SU-DHL-6 (cell line): Measurements from ENCODE around the gene ABCA12.

Experiments
- H2AFZ ChIP-seq: fragments of 200-600 bp; sonication (generic); 2 replicates; pipeline ENCODE4 v1.6.1; 2014; ENCODE audit warnings: low read depth, mild to moderate bottlenecking, moderate library complexity, mixed read lengths, antibody characterized with exemption, low read length; ENCODE audit not compliant: severe bottlenecking
- H3F3A ChIP-seq: fragments of 200-600 bp; shearing (Covaris generic); 2 replicates; pipeline ENCODE4 v1.6.0; 2016; ENCODE audit warnings: antibody characterized with exemption, mild to moderate bottlenecking; ENCODE audit not compliant: insufficient read depth
- H3K27ac ChIP-seq: fragments of 200-600 bp; sonication (generic); 2 replicates; pipeline ENCODE4 v1.5.1; 2016; ENCODE audit warnings: low read depth, mild to moderate bottlenecking, low read length, moderate library complexity, mixed read lengths
- H3K27me3 ChIP-seq: fragments of 200-600 bp; sonication (generic), shearing (Covaris generic); 2 replicates; pipeline ENCODE4 v1.6.0; 2014; ENCODE audit warnings: mild to moderate bottlenecking, low read length
- H3K36me3 ChIP-seq: fragments of 200-600 bp; sonication (generic); 2 replicates; pipeline ENCODE4 v1.6.1; 2014; ENCODE audit warnings: mild to moderate bottlenecking, low read length, mixed read lengths
- H3K4me2 ChIP-seq: fragments of 300-600, 200-600 bp; shearing (Covaris generic), sonication (generic); 2 replicates; pipeline ENCODE4 v1.6.0; 2014; ENCODE audit warnings: low read length, low read depth, mild to moderate bottlenecking; ENCODE audit not compliant: poor library complexity, severe bottlenecking
- H3K4me3 ChIP-seq: fragments of 200-600 bp; sonication (generic); 2 replicates; pipeline ENCODE4 v1.5.1; 2014; ENCODE audit warnings: antibody characterized with exemption, low read length, mild to moderate bottlenecking, mixed read lengths; ENCODE audit not compliant: insufficient read depth, poor library complexity, severe bottlenecking
- H3K79me2 ChIP-seq: fragments of 200-600 bp; sonication (generic); 2 replicates; pipeline ENCODE4 v1.6.1; 2014; ENCODE audit warnings: mild to moderate bottlenecking, low read length, moderate library complexity; ENCODE audit not compliant: insufficient read depth
- H3K9ac ChIP-seq: fragments of 200-600 bp; sonication (generic); 2 replicates; pipeline ENCODE4 v1.7.0; 2014; ENCODE audit warnings: mild to moderate bottlenecking, low read length
- H3K9me2 ChIP-seq: fragments of 200-600 bp; sonication (generic); replicated peaks from 2 replicates; pipeline ENCODE4 v1.6.1; 2014; ENCODE audit warnings: low read length; ENCODE audit not compliant: insufficient read depth
- H3K9me3 ChIP-seq: fragments of 200-600 bp; sonication (generic); 2 replicates; pipeline ENCODE4 v1.6.1; 2014; ENCODE audit warnings: low read length, mixed read lengths; ENCODE audit not compliant: insufficient read depth
- H4K20me1 ChIP-seq: fragments of 200-600 bp; sonication (generic); 2 replicates; pipeline ENCODE4 v1.6.1; 2014; ENCODE audit warnings: low read depth, mild to moderate bottlenecking, antibody characterized with exemption, low read length, moderate library complexity, mixed read lengths
- EZH2phosphoT487 ChIP-seq: fragments of 200-600 bp; sonication (generic), shearing (Covaris generic); conservative IDR thresholded peaks from 2 replicates; pipeline ENCODE4 v1.6.1; 2018; ENCODE audit warnings: mild to moderate bottlenecking, antibody characterized with exemption, low read length, moderate library complexity, mixed read lengths
- TF ChIP-seq, protein P1 (sequence below): fragments of 200-600 bp; sonication (generic); IDR thresholded peaks from one replicate; pipeline ENCODE4 v1.5.1; 2017; ENCODE audit warnings: antibody characterized with exemption, mild to moderate bottlenecking, low read length, moderate library complexity; ENCODE audit not compliant: insufficient read depth, poor library complexity, severe bottlenecking

ABCA12 gene

DNA sequence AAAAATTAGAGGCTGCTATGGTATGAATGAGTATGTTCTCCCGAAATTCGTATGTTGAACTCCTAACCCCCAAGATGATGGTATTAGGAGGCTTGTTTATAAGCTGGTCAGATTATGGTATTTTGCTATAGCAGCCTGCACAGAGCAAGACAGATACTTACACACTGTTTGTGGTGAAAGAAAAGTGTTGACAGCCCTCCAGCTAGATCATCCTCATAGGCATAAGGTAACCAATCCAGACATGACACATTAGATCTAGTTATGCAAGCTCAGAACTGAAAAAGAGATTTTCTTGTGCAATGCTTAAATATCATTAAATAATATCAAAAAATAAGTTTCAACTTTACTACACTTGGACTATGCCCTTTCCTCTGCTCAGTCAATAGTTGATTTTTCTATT lies 107.1 kb downstream of the ABCA12 start:
- no peak overlapping the region for H3K4me3 ChIP-seq
- no peaks in the 10 kb centered on the region for H3F3A ChIP-seq
- TF ChIP-seq EZH2phosphoT487 = no peak
- TF ChIP-seq, protein P1, sequence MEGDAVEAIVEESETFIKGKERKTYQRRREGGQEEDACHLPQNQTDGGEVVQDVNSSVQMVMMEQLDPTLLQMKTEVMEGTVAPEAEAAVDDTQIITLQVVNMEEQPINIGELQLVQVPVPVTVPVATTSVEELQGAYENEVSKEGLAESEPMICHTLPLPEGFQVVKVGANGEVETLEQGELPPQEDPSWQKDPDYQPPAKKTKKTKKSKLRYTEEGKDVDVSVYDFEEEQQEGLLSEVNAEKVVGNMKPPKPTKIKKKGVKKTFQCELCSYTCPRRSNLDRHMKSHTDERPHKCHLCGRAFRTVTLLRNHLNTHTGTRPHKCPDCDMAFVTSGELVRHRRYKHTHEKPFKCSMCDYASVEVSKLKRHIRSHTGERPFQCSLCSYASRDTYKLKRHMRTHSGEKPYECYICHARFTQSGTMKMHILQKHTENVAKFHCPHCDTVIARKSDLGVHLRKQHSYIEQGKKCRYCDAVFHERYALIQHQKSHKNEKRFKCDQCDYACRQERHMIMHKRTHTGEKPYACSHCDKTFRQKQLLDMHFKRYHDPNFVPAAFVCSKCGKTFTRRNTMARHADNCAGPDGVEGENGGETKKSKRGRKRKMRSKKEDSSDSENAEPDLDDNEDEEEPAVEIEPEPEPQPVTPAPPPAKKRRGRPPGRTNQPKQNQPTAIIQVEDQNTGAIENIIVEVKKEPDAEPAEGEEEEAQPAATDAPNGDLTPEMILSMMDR = no peak
- no peak overlapping the region for H3K27ac ChIP-seq
- H3K9me2 ChIP-seq = no peaks in the 10 kb centered on the region
- no peaks in the 10 kb centered on the region for H3K9me3 ChIP-seq
- H3K36me3 ChIP-seq = no peaks in the 10 kb centered on the region
- no peak overlapping the region for H3K9ac ChIP-seq
- no peaks in the 10 kb centered on the region for H3K79me2 ChIP-seq
- no peak overlapping the region for H3K4me2 ChIP-seq
- H4K20me1 ChIP-seq = no peaks in the 10 kb centered on the region
- no peaks in the 10 kb centered on the region for H3K27me3 ChIP-seq
- H2AFZ ChIP-seq = no peak overlapping the region

DNA sequence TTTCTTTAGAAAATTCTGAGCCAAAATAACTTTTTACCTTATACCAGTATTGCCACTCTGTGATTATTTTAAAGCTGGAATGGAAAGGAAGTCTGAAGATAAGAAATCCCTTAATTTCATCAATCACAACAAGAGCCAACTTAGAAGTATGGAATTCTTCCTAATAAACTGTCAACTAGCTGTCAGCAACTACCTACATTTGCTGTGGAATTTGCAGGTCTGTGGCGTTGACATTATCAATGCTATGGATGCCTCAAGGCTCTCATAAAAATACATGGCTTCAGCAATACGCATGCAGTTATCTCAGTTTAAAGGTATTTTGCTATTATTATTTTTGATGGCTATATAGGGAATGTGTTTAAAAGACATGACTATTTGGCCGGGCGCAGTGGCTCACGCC lies 108.5 kb downstream of the ABCA12 start:
- Histone ChIP-seq H3K4me2 (no peak overlapping the region), H3K36me3 (no peaks in the 10 kb centered on the region), H3K27ac (no peak overlapping the region), H3K79me2 (no peaks in the 10 kb centered on the region), H3K27me3 (no peaks in the 10 kb centered on the region), H3K9me3 (no peaks in the 10 kb centered on the region), H3K4me3 (no peak overlapping the region), H3F3A (no peaks in the 10 kb centered on the region), H4K20me1 (no peaks in the 10 kb centered on the region), H3K9me2 (no peaks in the 10 kb centered on the region), H2AFZ (no peak overlapping the region), H3K9ac (no peak overlapping the region)
- TF ChIP-seq, protein P1 = no peak
- no peak for TF ChIP-seq EZH2phosphoT487

- Histone ChIP-seq H3K9ac (no peak overlapping the region), H3K9me2 (no peaks in the 10 kb centered on the region), H3F3A (no peaks in the 10 kb centered on the region), H4K20me1 (no peaks in the 10 kb centered on the region), H2AFZ (no peak overlapping the region), H3K4me2 (no peak overlapping the region), H3K36me3 (no peaks in the 10 kb centered on the region), H3K27ac (no peak overlapping the region), H3K79me2 (no peaks in the 10 kb centered on the region), H3K27me3 (no peaks in the 10 kb centered on the region), H3K9me3 (no peaks in the 10 kb centered on the region), H3K4me3 (no peak overlapping the region)
- TF ChIP-seq, protein P1 = no peak
Observed at GRCh38 chr2:215028231-215028630, 110.2 kb downstream of the ABCA12 start.

GRCh38 chr2:215027779-215028178 lies 110.6 kb downstream of the ABCA12 start:
- Histone ChIP-seq H3K9ac (no peak overlapping the region), H3K27ac (no peak overlapping the region), H3K4me3 (no peak overlapping the region), H4K20me1 (no peaks in the 10 kb centered on the region), H3K4me2 (no peak overlapping the region), H3K79me2 (no peaks in the 10 kb centered on the region), H3K9me2 (no peaks in the 10 kb centered on the region), H2AFZ (no peak overlapping the region), H3K27me3 (no peaks in the 10 kb centered on the region), H3K9me3 (no peaks in the 10 kb centered on the region), H3F3A (no peaks in the 10 kb centered on the region), H3K36me3 (no peaks in the 10 kb centered on the region)
- TF ChIP-seq EZH2phosphoT487 = no peak
- TF ChIP-seq, protein P1 = no peak
